ENCODE data around the gene SP5. TPM values are rescaled to one million over a fixed set of nuclear protein-coding genes. Genes with fewer than 3 reads are reported as not detected.

The SP5 gene
- total and polyA plus RNA-seq, 12 donors: 0.16 to 9.2 (median 2.8) TPM

GRCh38 chr2:170713543-170714380, 1.4 kb upstream of the SP5 start:
- TF ChIP-seq, protein P1, sequence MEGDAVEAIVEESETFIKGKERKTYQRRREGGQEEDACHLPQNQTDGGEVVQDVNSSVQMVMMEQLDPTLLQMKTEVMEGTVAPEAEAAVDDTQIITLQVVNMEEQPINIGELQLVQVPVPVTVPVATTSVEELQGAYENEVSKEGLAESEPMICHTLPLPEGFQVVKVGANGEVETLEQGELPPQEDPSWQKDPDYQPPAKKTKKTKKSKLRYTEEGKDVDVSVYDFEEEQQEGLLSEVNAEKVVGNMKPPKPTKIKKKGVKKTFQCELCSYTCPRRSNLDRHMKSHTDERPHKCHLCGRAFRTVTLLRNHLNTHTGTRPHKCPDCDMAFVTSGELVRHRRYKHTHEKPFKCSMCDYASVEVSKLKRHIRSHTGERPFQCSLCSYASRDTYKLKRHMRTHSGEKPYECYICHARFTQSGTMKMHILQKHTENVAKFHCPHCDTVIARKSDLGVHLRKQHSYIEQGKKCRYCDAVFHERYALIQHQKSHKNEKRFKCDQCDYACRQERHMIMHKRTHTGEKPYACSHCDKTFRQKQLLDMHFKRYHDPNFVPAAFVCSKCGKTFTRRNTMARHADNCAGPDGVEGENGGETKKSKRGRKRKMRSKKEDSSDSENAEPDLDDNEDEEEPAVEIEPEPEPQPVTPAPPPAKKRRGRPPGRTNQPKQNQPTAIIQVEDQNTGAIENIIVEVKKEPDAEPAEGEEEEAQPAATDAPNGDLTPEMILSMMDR (IDR thresholded peaks at IDR 0.05): no peak
- no peak for TF ChIP-seq POLR2A (IDR thresholded peaks at IDR 0.05)
- H3K27me3 ChIP-seq: peaks cover 32% of the 10 kb centered on the region
- intact Hi-C loops (cut with DNase I): loop anchor here in 1 of 2 donors (10.0 kb wide), 1 partner anchor 61 kb away; the partner anchor contains the start of gene ERICH2
- WGBS, 4 donors: 12 to 34% (median 21%) methylated on average over 22 to 76 of the region's 76 CpGs
- peak overlapping the region in 2 of 4 donors; percentile 43 to 61 for H3K4me3 ChIP-seq
- DNase-seq: peak in 4 of 7 donors; percentile 20 to 32 (median 24)
- H3K9me3 ChIP-seq (replicated peaks in 1 of 3): no peaks in the 10 kb centered on the region
- peaks cover 10 to 25% of the 10 kb centered on the region in 2 donors for H3K4me1 ChIP-seq (replicated peaks in 1 of 2)
- H3K27ac ChIP-seq: peak overlapping the region in 3 of 5 donors; percentile 29 to 87 (median 74)
- no peaks in the 10 kb centered on the region for H3K36me3 ChIP-seq (replicated peaks in 1 of 2)

DNA sequence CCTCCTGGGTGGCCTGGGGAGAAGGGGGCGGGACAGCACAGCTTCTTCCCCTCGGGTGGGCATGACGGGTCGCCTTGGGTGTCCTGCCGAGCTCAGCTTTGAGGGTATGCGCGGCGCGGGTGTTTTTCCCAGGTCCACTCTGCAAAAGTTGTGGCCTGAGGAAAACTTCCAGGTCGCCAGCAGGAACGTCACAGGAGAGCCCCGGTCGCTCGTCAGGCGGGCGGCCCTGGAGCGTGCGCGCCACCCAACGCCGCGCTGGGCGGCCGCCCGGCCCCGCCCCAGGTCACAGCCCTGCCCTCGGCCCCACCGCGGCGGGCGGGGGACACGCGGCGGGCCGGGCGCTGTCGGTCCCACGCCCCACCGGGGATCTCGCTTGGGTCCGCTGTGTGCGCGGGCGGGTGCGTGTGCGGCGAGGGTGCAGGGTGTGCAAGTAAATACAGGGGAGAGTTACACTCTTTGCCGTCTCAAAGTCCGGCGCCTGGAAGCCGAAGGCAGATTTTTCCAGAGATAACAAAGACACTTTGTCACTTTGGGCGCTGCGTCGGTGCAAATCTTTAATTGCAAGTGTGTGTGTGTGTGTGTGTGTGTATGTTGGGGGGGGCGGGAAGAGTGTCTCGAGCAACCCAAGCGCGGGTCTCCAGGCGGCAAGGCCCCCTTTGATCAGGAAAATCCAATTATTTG, 616 bp upstream of the SP5 start:
- WGBS, 4 donors: 0 to 1% (median 1%) methylated on average over 12 to 59 of the region's 59 CpGs
- peak in 1 of 2 donors; percentile 35 for TF ChIP-seq POLR2A (IDR thresholded peaks at IDR 0.05)
- TF ChIP-seq, protein P1 (IDR thresholded peaks at IDR 0.05): no peak
- H3K36me3 ChIP-seq (replicated peaks in 1 of 2): no peaks in the 10 kb centered on the region
- H3K9me3 ChIP-seq (replicated peaks in 1 of 3): no peaks in the 10 kb centered on the region
- peak overlapping the region in 3 of 4 donors; percentile 36 to 61 (median 43) for H3K4me3 ChIP-seq
- peaks cover 32% of the 10 kb centered on the region for H3K27me3 ChIP-seq
- peak; percentile 57 to 78 (median 72) for DNase-seq
- H3K27ac ChIP-seq: peak overlapping the region in 4 of 5 donors; percentile 30 to 87 (median 62)
- H3K4me1 ChIP-seq (replicated peaks in 1 of 2): peaks cover 10 to 25% of the 10 kb centered on the region in 2 donors
- intact Hi-C loops (cut with DNase I): loop anchor here in 1 of 2 donors (10.0 kb wide), 1 partner anchor 60 kb away; the partner anchor contains the start of gene ERICH2

DNA sequence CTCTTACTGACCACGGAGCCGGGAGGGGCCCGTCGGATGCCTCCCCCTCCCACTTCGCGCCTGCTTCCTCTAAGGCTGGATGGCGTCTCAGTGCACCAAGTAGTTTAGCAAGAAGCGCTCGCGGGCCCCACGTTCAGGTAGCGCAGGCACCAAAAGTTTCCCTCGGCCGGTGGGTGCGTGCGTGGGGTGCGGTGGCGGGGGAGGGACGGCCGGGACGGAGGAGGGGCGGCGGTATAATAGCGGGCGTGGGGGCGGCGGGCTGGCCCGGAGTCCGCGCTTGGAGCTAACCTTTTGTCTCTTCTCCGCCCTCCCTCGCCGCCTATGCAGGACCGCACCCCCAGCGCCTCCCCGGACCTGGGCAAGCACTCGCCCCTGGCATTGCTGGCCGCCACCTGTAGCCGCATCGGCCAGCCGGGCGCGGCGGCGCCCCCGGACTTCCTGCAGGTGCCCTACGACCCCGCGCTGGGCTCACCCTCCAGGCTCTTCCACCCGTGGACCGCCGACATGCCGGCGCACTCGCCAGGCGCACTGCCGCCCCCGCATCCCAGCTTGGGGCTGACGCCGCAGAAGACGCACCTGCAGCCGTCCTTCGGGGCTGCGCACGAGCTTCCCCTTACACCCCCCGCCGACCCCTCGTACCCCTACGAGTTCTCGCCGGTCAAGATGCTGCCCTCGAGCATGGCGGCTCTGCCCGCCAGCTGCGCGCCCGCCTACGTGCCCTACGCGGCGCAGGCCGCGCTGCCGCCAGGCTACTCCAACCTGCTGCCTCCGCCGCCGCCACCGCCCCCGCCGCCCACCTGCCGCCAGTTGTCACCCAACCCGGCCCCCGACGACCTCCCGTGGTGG, 1.0 kb downstream of the SP5 start:
- Histone ChIP-seq H3K4me3 (peak overlapping the region in 3 of 4 donors; percentile 29 to 61 (median 43)), H3K27ac (peak overlapping the region in 1 of 5 donors; percentile 87), H3K36me3 (replicated peaks in 1 of 2) (no peaks in the 10 kb centered on the region), H3K4me1 (replicated peaks in 1 of 2) (peaks cover 10 to 25% of the 10 kb centered on the region in 2 donors), H3K9me3 (replicated peaks in 1 of 3) (no peaks in the 10 kb centered on the region), H3K27me3 (peaks cover 32% of the 10 kb centered on the region)
- peak in 2 of 7 donors; percentile 20 to 23 for DNase-seq
- TF ChIP-seq, protein P1 (IDR thresholded peaks at IDR 0.05): no peak
- TF ChIP-seq POLR2A (IDR thresholded peaks at IDR 0.05): no peak
- WGBS, 4 donors: 0 to 27% (median 17%) methylated on average over 13 to 95 of the region's 95 CpGs
- intact Hi-C loops (cut with DNase I): loop anchor here in 1 of 2 donors (10.0 kb wide), 1 partner anchor 59 kb away; the partner anchor contains the start of gene ERICH2
